Measurements from ENCODE around the gene USP6.
"Not testable (repeated sequence)": the region's sequence is repeated elsewhere in the genome, so short reads cannot be mapped to it uniquely, and the experiment has no call there.

The USP6 gene

DNA sequence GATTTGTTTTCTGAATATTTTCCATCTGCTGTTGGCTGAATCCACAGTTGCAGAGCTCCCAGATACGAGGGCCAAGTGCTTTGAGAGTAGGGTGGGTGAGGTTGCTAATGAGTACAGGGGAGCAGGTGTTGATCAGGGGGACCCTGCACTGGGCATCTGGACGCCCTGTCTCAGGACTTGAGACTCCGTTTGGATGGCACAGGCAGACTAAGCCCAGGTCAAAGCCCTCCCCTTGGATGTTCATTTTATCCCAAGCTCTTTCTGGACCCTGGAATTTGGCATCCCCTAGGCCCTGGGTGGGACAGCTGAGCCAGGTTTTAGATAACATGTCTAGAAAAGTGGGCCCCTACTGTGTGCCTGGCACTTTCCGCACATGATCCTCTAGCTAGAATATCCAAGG, 12.1 kb downstream of the USP6 start:
- no peak for ATAC-seq
- TF ChIP-seq, protein P1, sequence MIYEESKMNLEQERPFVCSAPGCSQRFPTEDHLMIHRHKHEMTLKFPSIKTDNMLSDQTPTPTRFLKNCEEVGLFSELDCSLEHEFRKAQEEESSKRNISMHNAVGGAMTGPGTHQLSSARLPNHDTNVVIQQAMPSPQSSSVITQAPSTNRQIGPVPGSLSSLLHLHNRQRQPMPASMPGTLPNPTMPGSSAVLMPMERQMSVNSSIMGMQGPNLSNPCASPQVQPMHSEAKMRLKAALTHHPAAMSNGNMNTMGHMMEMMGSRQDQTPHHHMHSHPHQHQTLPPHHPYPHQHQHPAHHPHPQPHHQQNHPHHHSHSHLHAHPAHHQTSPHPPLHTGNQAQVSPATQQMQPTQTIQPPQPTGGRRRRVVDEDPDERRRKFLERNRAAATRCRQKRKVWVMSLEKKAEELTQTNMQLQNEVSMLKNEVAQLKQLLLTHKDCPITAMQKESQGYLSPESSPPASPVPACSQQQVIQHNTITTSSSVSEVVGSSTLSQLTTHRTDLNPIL (CRISPR knock-in tag; IDR thresholded peaks at IDR 0.05; ENCODE audit: low read depth) = no peak
- TF ChIP-seq POU6F1 (CRISPR knock-in tag; IDR thresholded peaks at IDR 0.05; ENCODE audit: borderline replicate concordance, low read depth) = no peak
- no peak for TF ChIP-seq TSHZ2 (CRISPR knock-in tag; IDR thresholded peaks at IDR 0.05)

DNA sequence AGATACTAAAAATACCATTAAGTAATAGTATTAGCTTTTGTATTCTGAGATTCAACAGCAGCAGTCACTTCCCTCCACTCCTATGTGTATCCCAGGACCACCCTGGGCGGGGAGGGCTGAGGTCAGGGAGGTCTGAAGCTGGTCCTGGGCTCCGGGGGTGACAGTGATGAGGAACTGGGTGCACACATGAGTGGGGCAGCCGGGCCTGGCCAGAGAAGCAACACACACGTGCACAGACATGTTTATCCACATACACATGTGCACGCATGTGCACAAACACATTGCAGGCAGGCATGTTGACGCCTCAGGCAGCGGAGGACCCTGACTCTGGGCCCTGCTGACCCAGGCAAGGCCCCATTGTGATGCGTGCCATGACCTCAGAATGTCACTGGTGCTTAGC, 12.6 kb downstream of the USP6 start:
- ATAC-seq = not testable (repeated sequence)

GRCh38 chr17:5128905-5129535, 13.2 kb downstream of the USP6 start:
- no peak for ATAC-seq
- TF ChIP-seq BACH2 (CRISPR knock-in tag; IDR thresholded peaks at IDR 0.05; ENCODE audit: borderline replicate concordance) = no peak
- no peak for TF ChIP-seq SNAI2 (CRISPR knock-in tag; IDR thresholded peaks at IDR 0.05)
- no peak for TF ChIP-seq ESRRG (CRISPR knock-in tag; IDR thresholded peaks at IDR 0.05)
- TF ChIP-seq RARB (CRISPR knock-in tag; IDR thresholded peaks at IDR 0.05) = no peak
- TF ChIP-seq ZNF565 (CRISPR knock-in tag; conservative IDR thresholded peaks at IDR 0.05; ENCODE audit: low read depth) = no peak
- TF ChIP-seq GLIS3 (CRISPR knock-in tag; IDR thresholded peaks at IDR 0.05) = no peak
- no peak for TF ChIP-seq OSR1 (CRISPR knock-in tag; IDR thresholded peaks at IDR 0.05)
- no peak for TF ChIP-seq ZNF8 (CRISPR knock-in tag; IDR thresholded peaks at IDR 0.05)
- no peak for TF ChIP-seq ARNTL (CRISPR knock-in tag; IDR thresholded peaks at IDR 0.05; ENCODE audit: borderline replicate concordance, low read depth)
- TF ChIP-seq ZFP30 (CRISPR knock-in tag; IDR thresholded peaks at IDR 0.05) = no peak
- TF ChIP-seq CSDC2 (CRISPR knock-in tag; IDR thresholded peaks at IDR 0.05) = no peak
- TF ChIP-seq ISL1 (CRISPR knock-in tag; IDR thresholded peaks at IDR 0.05) = no peak
- TF ChIP-seq ZC3H10 (CRISPR knock-in tag; IDR thresholded peaks at IDR 0.05) = no peak

DNA sequence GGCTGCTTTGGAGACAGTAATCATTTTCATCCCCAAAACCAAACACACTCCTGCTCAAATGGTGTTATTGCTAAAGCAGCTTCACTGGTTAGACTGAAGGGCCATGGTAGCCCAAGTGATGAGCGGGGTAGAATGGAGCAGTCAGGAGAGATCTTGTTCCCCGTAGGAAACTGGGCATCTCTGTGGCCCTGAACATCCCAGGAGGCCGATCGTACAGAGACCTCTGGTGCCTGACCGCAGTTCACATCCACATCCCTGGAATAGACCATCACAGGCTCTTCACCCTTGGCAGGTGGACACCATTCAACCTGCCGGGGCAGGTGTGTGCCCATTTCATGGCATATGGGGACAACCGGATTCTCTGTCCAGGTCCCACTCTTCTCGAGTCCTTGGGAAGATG, 13.9 kb downstream of the USP6 start:
- ATAC-seq = not testable (repeated sequence)

DNA sequence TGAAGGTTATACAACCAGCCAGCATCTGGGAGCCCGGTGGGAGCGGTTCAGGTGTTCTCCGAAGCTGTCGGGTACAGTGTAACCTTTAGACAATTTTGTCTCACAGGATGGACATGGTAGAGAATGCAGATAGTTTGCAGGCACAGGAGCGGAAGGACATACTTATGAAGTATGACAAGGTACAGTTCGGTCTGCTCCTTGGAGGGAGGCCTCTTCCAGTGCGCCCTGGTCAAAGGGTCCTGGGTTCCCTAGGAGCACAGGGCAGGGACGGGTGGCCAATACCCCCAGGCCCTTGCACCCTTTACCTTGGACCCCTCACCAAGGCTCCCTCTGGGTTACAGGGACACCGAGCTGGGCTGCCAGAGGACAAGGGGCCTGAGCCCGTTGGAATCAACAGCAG, 14.4 kb downstream of the USP6 start:
- not testable (repeated sequence) for ATAC-seq

DNA sequence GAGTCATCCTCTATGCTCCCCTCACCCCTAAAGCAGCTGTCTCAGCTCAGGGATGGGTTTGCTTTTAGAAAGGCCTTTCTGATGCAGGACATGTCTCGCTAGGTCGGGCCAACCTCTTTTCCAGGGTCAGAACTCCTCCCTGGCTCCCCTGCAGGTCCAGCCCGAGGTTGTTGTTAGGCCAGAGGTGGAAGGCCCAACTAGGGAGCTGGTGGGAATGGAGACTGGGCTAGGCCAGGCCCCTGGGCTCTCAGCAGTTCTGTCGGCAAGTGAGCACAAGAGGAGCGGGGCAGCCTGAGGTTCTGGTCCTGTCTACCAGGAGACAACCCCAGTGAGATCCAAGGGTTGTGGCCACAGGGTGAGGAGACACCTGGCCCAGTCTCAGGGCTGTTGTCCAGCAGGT, 14.9 kb downstream of the USP6 start:
- ATAC-seq = not testable (repeated sequence)

DNA sequence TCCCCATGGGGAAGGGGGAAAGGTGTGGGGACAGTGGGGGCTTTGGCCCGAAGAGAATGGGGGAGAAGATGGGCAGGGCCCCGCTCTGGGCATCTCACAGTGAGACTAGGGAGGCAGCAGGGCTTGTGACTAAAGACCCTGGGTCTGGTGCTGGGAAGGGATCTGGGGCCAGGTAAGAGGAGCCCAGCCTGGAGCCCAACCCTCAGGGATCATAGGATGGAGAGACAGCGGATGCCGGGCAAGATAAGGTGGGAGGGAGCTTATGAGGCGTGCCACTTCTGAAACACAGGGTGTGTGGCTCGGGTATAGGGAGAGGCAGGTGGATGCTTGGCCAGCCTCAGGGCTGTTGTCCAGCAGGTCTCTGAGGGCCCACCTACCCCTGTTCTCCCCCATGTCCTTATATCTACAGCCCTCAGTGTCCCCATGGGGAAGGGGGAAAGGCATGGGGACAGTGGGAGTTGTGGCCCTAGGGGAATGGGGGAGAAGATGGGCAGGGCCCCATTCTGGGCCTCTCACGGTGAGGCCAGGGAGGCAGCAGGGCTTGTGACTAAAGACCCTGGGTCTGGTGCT, 15.4 kb downstream of the USP6 start:
- no peak for ATAC-seq
- TF ChIP-seq CSDC2 (CRISPR knock-in tag; IDR thresholded peaks at IDR 0.05) (no peak), ZFP30 (CRISPR knock-in tag; IDR thresholded peaks at IDR 0.05) (no peak), TCF4 (CRISPR knock-in tag; IDR thresholded peaks at IDR 0.05; ENCODE audit: borderline replicate concordance) (no peak), ZNF70 (CRISPR knock-in tag; IDR thresholded peaks at IDR 0.05) (no peak), PPARA (CRISPR knock-in tag; IDR thresholded peaks at IDR 0.05; ENCODE audit: borderline replicate concordance) (no peak), GLIS3 (CRISPR knock-in tag; IDR thresholded peaks at IDR 0.05) (no peak), PATZ1 (CRISPR knock-in tag; IDR thresholded peaks at IDR 0.05; ENCODE audit: borderline replicate concordance) (no peak), ZNF565 (CRISPR knock-in tag; conservative IDR thresholded peaks at IDR 0.05; ENCODE audit: low read depth) (no peak), ESRRG (CRISPR knock-in tag; IDR thresholded peaks at IDR 0.05) (no peak), ZFP3 (CRISPR knock-in tag; IDR thresholded peaks at IDR 0.05) (no peak), ZNF8 (CRISPR knock-in tag; IDR thresholded peaks at IDR 0.05) (no peak), SNAI2 (CRISPR knock-in tag; IDR thresholded peaks at IDR 0.05) (no peak), ZC3H10 (CRISPR knock-in tag; IDR thresholded peaks at IDR 0.05) (no peak), BACH2 (CRISPR knock-in tag; IDR thresholded peaks at IDR 0.05; ENCODE audit: borderline replicate concordance) (no peak)
- TF ChIP-seq, protein P1 (CRISPR knock-in tag; IDR thresholded peaks at IDR 0.05; ENCODE audit: low read depth) = no peak

All from SK-N-SH treated with all-trans-retinoic acid at 6 μM for 48 hours (cell line).